Esophagus (tissue), 2 donors: Measurements from ENCODE around the gene EPN2. TPM values are rescaled to one million over a fixed set of nuclear protein-coding genes. Genes with fewer than 3 reads are reported as not detected.

Experiments used
- H3K27ac ChIP-seq, 2 donors: one replicate each; pipeline ENCODE4 v1.5.1; 2013; ENCODE audit warnings: low read depth in 2 of 2, mild to moderate bottlenecking in 2 of 2, inconsistent platforms in 1 of 2, low read length in 1 of 2, moderate library complexity in 1 of 2
- H3K27me3 ChIP-seq, 2 donors: one replicate each; pipeline ENCODE4 v1.6.1; 2013; ENCODE audit warnings: low read length in 2 of 2, control low read depth in 1 of 2, mild to moderate bottlenecking in 1 of 2; ENCODE audit not compliant: insufficient read depth in 2 of 2, control insufficient read depth in 1 of 2
- H3K36me3 ChIP-seq, 2 donors: one replicate each; pipeline ENCODE4 v1.6.1; 2013; ENCODE audit warnings: low read length in 1 of 2; ENCODE audit not compliant: control insufficient read depth in 2 of 2, insufficient read depth in 2 of 2
- H3K4me1 ChIP-seq, 2 donors: one replicate each; pipeline ENCODE4 v1.6.1; 2013; ENCODE audit warnings: low read length in 1 of 2; ENCODE audit not compliant: control insufficient read depth in 2 of 2, insufficient read depth in 2 of 2
- H3K4me3 ChIP-seq, 2 donors: one replicate each; pipeline ENCODE4 v1.5.1; 2013; ENCODE audit warnings: low read length in 2 of 2, mild to moderate bottlenecking in 2 of 2, low read depth in 1 of 2, moderate library complexity in 1 of 2
- H3K9me3 ChIP-seq, 2 donors: one replicate each; pipeline ENCODE4 v1.6.1; 2013; ENCODE audit warnings: mild to moderate bottlenecking in 2 of 2, low read depth in 1 of 2, low read length in 1 of 2, moderate library complexity in 1 of 2; ENCODE audit not compliant: control insufficient read depth in 2 of 2, insufficient read depth in 1 of 2
- WGBS, 2 donors: extraction: QIAGEN DNeasy Blood & Tissue Kit; methylation state at CpG; one replicate each; pipeline ENCODE4 v1.1.7; 2013; 5-methylcytosine and 5-hydroxymethylcytosine counted together
- polyA plus RNA-seq, 2 donors: library from polyadenylated mRNA; stranded (reverse); fragments of 200-250 nt; gene quantifications; one replicate each; pipeline ENCODE4 v1.2.3, GENCODE V29; 2013
- donor health status: healthy with polysubstance abuse.
- donor health status: Bipolar disorder and iron deficiency.

Gene EPN2
- polyA plus RNA-seq, 2 donors = 27.9 to 44.7 TPM

DNA sequence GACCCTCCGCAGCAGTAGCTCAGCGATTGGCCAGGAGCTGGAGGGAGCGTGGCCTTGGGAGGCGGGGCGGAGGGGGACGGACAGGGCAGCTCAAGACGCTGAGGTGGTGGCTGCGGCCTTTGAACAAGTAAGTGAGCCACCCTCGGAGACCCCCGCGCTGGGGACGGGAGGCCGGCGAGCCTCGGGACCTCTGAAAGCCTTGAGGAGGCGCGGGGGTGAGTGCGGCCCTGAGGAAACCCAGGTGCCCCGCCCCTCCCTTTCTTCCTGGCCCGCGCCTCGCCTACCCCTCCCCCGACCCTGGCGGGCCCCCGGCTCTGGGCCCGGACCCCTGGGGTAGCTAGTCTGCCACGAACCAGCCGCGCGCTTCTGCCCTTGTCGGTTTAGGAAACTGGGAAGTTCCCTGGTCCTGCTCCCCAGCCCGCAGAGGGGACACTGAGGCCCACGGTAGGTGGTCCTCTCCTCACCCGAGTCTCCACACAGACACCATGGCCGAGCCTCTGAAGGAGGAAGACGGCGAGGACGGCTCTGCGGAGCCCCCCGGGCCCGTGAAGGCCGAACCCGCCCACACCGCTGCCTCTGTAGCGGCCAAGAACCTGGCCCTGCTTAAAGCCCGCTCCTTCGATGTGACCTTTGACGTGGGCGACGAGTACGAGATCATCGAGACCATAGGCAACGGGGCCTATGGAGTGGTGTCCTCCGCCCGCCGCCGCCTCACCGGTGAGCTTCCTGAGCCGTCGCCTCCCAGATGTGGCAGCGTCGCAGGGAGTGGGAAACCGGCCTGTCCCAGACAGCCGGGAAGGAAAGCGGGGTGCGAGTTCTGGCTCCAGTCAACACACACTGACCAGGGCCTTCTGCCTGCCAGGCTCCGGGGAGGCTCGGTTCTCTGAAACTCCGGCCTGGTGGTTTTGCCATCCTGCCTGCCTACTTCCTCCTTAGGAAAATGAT, 141.5 kb downstream of the EPN2 start, which contains the start of gene MAPK7:
Gene MAPK7 (plus strand): TSS at position 83 of the 945 bp plus-strand sequence. CDS start 403 bp downstream, at position 486.
- Histone ChIP-seq H3K9me3 (no peaks in the 10 kb centered on the region), H3K36me3 (peaks cover 10 to 36% of the 10 kb centered on the region in 2 donors), H3K4me3 (peak within 1 kb of the TSS; percentile 68 to 73), H3K27ac (peak within 1 kb of the TSS; percentile 98 to 99), H3K27me3 (no peaks in the 10 kb centered on the region), H3K4me1 (peaks cover 6 to 20% of the 10 kb centered on the region in 2 donors)
- WGBS, 2 donors = 7 to 9% methylated on average over 58 to 69 of the region's 69 CpGs

DNA sequence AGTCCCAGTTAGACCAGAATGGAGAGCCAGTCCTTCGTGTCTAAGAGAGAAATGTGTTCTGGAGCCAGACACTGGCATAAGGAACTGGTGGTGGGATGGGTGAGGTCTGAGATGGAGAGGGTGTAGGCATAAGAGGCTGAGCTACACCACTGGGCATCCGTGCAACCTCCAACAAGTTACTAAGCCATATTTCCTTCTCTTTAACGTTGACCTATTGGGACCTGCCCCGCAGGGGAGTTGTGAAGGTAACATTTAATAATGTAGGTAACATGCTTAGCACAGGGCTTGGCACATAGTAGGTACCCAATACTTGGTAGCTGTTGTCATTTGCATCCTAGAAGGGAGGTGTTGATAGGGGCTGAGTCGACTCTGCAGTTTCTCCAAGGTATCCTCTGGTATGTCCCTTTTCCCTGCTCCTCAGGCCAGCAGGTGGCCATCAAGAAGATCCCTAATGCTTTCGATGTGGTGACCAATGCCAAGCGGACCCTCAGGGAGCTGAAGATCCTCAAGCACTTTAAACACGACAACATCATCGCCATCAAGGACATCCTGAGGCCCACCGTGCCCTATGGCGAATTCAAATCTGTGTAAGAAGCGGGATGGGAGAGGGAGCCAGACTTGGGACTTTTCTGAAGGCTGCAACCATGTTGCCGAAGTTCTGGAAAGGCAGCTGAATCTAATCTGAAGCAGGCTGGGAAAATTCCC, 142.3 kb downstream of the EPN2 start:
- peak overlapping the region; percentile 68 to 73 for H3K4me3 ChIP-seq
- H3K9me3 ChIP-seq = no peaks in the 10 kb centered on the region
- peaks cover 10 to 38% of the 10 kb centered on the region in 2 donors for H3K36me3 ChIP-seq
- WGBS, 2 donors = 79% methylated on average over 13 of the region's 13 CpGs
- peak overlapping the region; percentile 98 to 99 for H3K27ac ChIP-seq
- H3K27me3 ChIP-seq = no peaks in the 10 kb centered on the region
- peaks cover 14 to 29% of the 10 kb centered on the region in 2 donors for H3K4me1 ChIP-seq

DNA sequence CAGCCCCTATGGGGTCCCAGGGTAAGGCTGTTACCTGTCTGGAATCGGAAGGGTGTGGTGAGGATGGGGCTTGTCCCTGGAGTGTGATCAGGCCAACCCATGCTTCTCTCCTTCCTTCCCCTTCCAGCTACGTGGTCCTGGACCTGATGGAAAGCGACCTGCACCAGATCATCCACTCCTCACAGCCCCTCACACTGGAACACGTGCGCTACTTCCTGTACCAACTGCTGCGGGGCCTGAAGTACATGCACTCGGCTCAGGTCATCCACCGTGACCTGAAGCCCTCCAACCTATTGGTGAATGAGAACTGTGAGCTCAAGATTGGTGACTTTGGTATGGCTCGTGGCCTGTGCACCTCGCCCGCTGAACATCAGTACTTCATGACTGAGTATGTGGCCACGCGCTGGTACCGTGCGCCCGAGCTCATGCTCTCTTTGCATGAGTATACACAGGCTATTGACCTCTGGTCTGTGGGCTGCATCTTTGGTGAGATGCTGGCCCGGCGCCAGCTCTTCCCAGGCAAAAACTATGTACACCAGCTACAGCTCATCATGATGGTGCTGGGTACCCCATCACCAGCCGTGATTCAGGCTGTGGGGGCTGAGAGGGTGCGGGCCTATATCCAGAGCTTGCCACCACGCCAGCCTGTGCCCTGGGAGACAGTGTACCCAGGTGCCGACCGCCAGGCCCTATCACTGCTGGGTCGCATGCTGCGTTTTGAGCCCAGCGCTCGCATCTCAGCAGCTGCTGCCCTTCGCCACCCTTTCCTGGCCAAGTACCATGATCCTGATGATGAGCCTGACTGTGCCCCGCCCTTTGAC, 143.5 kb downstream of the EPN2 start:
- H3K4me1 ChIP-seq = peaks cover 15 to 39% of the 10 kb centered on the region in 2 donors
- WGBS, 2 donors = 92% methylated on average over 28 to 29 of the region's 29 CpGs

DNA sequence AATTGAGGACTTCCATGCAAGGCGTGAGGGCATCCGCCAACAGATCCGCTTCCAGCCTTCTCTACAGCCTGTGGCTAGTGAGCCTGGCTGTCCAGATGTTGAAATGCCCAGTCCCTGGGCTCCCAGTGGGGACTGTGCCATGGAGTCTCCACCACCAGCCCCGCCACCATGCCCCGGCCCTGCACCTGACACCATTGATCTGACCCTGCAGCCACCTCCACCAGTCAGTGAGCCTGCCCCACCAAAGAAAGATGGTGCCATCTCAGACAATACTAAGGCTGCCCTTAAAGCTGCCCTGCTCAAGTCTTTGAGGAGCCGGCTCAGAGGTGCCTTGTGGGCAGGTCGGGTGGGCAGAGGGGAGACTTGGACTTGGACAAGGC, 144.2 kb downstream of the EPN2 start:
- 95 to 96% methylated on average over 7 of the region's 7 CpGs for WGBS, 2 donors
- H3K9me3 ChIP-seq = no peaks in the 10 kb centered on the region
- H3K4me3 ChIP-seq = no peak overlapping the region
- H3K36me3 ChIP-seq = peaks cover 10 to 38% of the 10 kb centered on the region in 2 donors
- H3K27ac ChIP-seq = no peak overlapping the region
- H3K27me3 ChIP-seq = no peaks in the 10 kb centered on the region
- H3K4me1 ChIP-seq = peaks cover 15 to 43% of the 10 kb centered on the region in 2 donors

More for the DNA sequence above, 143.5 kb downstream of the EPN2 start:
- peaks cover 10 to 38% of the 10 kb centered on the region in 2 donors for H3K36me3 ChIP-seq
- H3K9me3 ChIP-seq = no peaks in the 10 kb centered on the region
- no peak overlapping the region for H3K4me3 ChIP-seq
- H3K27me3 ChIP-seq = no peaks in the 10 kb centered on the region
- no peak overlapping the region for H3K27ac ChIP-seq

DNA sequence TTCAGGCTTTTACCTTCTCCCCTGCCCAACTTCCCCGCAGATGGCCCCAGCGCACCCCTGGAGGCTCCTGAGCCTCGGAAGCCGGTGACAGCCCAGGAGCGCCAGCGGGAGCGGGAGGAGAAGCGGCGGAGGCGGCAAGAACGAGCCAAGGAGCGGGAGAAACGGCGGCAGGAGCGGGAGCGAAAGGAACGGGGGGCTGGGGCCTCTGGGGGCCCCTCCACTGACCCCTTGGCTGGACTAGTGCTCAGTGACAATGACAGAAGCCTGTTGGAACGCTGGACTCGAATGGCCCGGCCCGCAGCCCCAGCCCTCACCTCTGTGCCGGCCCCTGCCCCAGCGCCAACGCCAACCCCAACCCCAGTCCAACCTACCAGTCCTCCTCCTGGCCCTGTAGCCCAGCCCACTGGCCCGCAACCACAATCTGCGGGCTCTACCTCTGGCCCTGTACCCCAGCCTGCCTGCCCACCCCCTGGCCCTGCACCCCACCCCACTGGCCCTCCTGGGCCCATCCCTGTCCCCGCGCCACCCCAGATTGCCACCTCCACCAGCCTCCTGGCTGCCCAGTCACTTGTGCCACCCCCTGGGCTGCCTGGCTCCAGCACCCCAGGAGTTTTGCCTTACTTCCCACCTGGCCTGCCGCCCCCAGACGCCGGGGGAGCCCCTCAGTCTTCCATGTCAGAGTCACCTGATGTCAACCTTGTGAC, 144.7 kb downstream of the EPN2 start:
- Histone ChIP-seq H3K4me3 (no peak overlapping the region), H3K36me3 (peaks cover 10 to 38% of the 10 kb centered on the region in 2 donors), H3K27me3 (no peaks in the 10 kb centered on the region), H3K9me3 (no peaks in the 10 kb centered on the region), H3K27ac (peak overlapping the region in 1 of 2 donors; percentile 51), H3K4me1 (peaks cover 15 to 47% of the 10 kb centered on the region in 2 donors)
- WGBS, 2 donors = 88 to 93% methylated on average over 26 to 31 of the region's 31 CpGs

DNA sequence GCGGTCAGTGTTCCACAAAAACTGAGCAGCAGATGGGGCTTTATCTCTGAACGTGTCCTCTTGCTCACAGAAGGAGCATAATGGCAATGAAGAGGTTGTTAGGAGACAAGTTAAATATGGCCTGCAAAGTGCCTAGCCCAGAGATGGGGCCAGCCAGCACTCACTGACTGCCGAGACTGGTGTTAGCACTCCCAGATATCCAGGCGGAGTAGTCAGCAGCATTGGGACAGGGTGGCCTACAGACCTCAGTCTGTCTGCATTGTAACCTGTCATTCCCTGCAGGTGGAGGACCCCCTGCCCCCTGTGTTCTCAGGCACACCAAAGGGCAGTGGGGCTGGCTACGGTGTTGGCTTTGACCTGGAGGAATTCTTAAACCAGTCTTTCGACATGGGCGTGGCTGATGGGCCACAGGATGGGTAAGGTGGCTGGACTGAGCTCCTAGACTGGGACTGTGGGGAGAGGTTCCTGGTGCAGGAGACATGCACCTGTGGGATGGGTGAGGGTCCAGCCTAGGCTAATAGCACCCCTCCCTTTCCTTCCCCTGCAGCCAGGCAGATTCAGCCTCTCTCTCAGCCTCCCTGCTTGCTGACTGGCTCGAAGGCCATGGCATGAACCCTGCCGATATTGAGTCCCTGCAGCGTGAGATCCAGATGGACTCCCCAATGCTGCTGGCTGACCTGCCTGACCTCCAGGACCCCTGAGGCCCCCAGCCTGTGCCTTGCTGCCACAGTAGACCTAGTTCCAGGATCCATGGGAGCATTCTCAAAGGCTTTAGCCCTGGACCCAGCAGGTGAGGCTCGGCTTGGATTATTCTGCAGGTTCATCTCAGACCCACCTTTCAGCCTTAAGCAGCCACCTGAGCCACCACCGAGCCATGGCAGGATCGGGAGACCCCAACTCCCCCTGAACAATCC, 145.6 kb downstream of the EPN2 start:
- H3K4me1 ChIP-seq = peaks cover 20 to 52% of the 10 kb centered on the region in 2 donors
- no peaks in the 10 kb centered on the region for H3K9me3 ChIP-seq
- 81 to 88% methylated on average over 13 of the region's 13 CpGs for WGBS, 2 donors
- peak overlapping the region; percentile 9 to 51 for H3K27ac ChIP-seq
- H3K36me3 ChIP-seq = peaks cover 10 to 38% of the 10 kb centered on the region in 2 donors
- H3K27me3 ChIP-seq = no peaks in the 10 kb centered on the region
- no peak overlapping the region for H3K4me3 ChIP-seq

DNA sequence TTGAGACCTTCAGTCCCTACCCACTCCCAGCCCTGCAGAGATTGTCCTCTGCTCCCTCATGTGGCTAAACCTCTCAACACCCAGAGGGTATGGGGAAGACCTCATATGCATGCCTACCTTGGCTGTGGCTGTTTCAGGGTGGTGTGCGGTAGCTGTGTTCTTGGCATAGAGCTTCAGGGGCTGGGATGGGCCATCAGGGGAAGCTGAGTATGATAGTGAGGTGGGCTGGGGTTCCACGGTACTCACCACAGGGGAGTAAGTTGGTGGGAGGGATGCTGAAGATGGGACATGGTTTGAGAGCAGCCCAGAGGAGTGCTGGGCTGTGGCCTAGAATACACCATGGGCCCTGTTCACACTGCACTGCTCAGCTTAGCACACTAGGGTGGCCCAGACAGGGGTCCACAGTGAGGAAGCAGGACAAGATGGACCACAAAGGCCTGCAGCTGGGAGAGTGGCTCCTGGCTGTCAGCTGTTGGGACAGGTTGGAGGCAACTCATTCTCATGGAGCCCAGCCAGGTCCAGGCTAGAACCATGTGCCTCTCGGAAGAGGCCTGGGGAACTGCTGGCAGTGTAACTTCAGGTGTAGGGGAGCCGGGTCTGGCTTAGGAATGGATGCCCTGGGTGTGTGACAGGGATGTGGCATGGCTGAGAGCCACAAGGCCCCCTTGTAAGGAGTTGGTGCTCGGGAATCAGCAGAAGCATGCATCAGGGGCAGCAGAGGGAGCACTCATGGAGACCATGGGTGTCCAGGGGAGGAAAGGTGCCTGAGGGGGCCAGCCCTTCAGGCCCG, 146.7 kb downstream of the EPN2 start:
- Histone ChIP-seq H3K4me1 (peaks cover 24 to 56% of the 10 kb centered on the region in 2 donors), H3K27ac (peak overlapping the region; percentile 89 to 98), H3K27me3 (no peaks in the 10 kb centered on the region), H3K4me3 (no peak overlapping the region), H3K36me3 (peaks cover 10 to 38% of the 10 kb centered on the region in 2 donors), H3K9me3 (no peaks in the 10 kb centered on the region)
- 61 to 74% methylated on average over 6 of the region's 6 CpGs for WGBS, 2 donors
